HG03039 (cell line): ENCODE results near the gene HSPG2.

Experiments used
- ATAC-seq: cut with Tn5 transposase; IDR thresholded peaks from one replicate; pipeline ENCODE4 v1.9.1; 2021; ENCODE audit warnings: mild to moderate bottlenecking, moderate library complexity; ENCODE audit not compliant: unreplicated experiment

The HSPG2 gene

DNA sequence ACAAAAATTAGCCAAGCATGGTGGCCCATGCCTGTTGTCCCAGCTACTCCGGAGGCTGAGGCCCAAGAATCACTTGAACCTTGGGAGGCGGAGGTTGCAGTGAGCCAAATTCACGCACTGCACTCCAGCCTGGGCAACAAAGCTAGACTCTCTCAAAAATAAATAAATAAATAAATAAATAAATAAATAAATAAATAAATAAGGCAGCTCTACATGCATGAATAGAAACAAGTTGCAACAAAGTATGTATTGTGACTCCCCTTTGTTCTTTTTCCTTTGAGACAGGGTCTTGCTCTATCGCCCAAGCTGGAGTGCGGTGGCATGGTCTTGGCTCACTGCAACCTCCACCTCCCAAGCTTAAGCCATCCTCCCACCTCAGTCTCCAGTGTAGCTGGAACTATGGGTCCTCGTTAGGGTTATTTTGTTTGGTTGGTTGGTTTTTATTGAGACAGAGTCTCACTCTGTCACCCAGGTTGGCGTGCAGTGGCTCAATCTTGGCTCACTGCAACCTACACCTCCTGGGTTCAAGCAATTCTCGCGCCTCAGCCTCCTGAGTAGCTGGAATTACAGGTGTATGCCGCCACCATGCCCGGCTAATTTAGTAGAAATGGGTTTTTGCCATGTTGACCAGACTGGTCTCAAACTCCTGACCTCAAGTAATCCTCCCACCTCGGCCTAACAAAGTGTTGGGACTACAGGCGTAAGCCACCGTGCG, 162.1 kb downstream of the HSPG2 start:
- no peak for ATAC-seq

GRCh38 chr1:21773585-21773984, 163.5 kb downstream of the HSPG2 start:
- ATAC-seq = no peak
